ENCODE data around the gene P4HB. TPM values are rescaled to one million over a fixed set of nuclear protein-coding genes. Genes with fewer than 3 reads are reported as not detected.

P4HB gene
- total RNA-seq, 1 donor from 2014 or later = 678 TPM

DNA sequence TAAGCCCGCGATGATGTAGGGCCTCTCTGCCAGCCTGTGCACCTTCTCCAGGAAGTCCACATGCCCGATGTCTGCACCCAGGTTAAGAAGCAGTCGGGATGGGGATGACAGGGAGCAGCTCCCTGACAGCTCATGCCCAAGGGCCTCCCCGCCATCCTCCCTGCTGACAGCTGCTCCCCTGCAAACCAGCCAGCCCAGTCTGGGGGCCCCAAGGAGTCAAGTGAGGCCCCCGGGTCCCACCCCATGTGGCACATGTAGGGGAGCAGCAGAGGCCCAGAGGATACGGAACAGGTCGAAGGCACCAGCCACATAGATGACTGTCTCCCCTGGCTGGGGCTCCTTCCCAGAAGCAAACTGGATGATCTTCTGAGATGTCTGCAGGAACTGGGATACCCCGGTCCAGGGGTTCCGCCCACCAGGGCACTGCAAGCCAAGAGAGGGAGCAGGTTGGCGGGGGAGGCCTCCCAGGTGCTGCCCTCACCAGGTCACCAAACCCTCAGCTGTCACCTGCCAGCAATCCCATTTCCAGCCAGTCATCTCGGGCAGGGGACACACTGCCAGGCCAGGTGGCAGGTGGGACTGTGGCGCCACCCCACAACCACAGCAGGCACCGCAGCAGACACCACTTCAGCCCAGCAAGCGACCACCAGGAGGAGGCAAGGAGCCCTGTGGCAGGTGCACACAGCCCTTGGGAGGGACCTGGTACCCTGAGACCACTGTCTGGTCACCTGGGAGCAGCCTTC lies 46.3 kb upstream of the P4HB start:
- Mint-ChIP-seq H3K9me3 (ENCODE audit: unreplicated experiment) (no peaks in the 10 kb centered on the region), H3K4me3 (ENCODE audit: unreplicated experiment) (no peak overlapping the region), H3K4me1 (ENCODE audit: unreplicated experiment) (no peaks in the 10 kb centered on the region), H3K27me3 (ENCODE audit: unreplicated experiment) (peaks cover 7% of the 10 kb centered on the region), H3K36me3 (ENCODE audit: low read depth, unreplicated experiment) (no peaks in the 10 kb centered on the region), H3K27ac (ENCODE audit: unreplicated experiment) (no peak overlapping the region)
- DNase-seq (ENCODE audit: low spot score) = no peak
- TF ChIP-seq, protein P1, sequence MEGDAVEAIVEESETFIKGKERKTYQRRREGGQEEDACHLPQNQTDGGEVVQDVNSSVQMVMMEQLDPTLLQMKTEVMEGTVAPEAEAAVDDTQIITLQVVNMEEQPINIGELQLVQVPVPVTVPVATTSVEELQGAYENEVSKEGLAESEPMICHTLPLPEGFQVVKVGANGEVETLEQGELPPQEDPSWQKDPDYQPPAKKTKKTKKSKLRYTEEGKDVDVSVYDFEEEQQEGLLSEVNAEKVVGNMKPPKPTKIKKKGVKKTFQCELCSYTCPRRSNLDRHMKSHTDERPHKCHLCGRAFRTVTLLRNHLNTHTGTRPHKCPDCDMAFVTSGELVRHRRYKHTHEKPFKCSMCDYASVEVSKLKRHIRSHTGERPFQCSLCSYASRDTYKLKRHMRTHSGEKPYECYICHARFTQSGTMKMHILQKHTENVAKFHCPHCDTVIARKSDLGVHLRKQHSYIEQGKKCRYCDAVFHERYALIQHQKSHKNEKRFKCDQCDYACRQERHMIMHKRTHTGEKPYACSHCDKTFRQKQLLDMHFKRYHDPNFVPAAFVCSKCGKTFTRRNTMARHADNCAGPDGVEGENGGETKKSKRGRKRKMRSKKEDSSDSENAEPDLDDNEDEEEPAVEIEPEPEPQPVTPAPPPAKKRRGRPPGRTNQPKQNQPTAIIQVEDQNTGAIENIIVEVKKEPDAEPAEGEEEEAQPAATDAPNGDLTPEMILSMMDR (IDR thresholded peaks at IDR 0.05; ENCODE audit: unreplicated experiment) = no peak

DNA sequence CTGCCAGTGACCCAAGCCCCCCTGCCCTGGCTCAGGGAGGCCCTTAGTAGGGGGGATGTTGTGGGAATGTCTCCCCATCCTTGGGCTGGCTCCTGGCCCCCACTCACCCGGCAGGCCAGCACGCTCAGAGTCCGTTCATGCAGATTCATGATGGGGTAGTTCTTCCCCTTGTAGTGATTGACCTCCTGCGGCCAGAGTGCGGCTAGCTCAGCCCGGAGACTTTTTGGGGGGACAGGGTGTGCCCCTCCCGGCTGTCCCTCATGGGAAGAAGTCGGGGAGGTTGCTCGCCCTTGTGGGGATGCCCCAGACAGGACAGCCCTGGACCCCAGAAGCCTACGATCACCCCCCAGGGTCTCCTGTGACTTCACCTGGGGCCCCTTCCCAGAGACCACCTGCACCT lies 45.7 kb upstream of the P4HB start:
- Mint-ChIP-seq H3K9me3 (ENCODE audit: unreplicated experiment) (no peaks in the 10 kb centered on the region), H3K27ac (ENCODE audit: unreplicated experiment) (no peak overlapping the region), H3K27me3 (ENCODE audit: unreplicated experiment) (peaks cover 11% of the 10 kb centered on the region), H3K4me3 (ENCODE audit: unreplicated experiment) (no peak overlapping the region), H3K4me1 (ENCODE audit: unreplicated experiment) (no peaks in the 10 kb centered on the region), H3K36me3 (ENCODE audit: low read depth, unreplicated experiment) (peaks cover 3% of the 10 kb centered on the region)
- TF ChIP-seq, protein P1 (IDR thresholded peaks at IDR 0.05; ENCODE audit: unreplicated experiment) = no peak
- DNase-seq (ENCODE audit: low spot score) = no peak

DNA sequence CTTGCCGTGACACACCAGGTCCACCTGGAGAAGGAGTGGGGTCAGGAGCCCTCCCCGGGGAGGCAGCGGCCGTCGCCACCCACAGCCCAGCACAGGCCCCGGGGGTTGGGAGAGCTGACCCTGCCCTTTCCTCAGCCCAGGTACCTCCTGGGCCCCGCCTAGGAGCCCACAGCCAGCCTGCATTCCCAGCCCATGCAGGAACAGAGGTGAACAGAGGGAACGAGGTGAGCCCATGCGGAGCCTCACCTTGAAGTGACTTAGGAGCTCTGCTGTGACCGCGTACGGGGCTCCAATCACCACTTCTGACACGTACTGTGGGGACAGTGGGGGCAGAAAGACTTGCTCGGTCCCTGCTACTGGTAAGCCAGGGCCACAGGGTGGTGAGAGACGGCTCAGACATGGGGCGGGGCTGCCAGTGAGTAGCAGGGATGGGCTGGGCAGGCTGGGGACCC lies 45.1 kb upstream of the P4HB start:
- TF ChIP-seq, protein P1 (IDR thresholded peaks at IDR 0.05; ENCODE audit: unreplicated experiment) = no peak
- no peak for DNase-seq (ENCODE audit: low spot score)
- Mint-ChIP-seq H3K27me3 (ENCODE audit: unreplicated experiment) (peaks cover 12% of the 10 kb centered on the region), H3K4me1 (ENCODE audit: unreplicated experiment) (no peaks in the 10 kb centered on the region), H3K4me3 (ENCODE audit: unreplicated experiment) (no peak overlapping the region), H3K27ac (ENCODE audit: unreplicated experiment) (no peak overlapping the region), H3K9me3 (ENCODE audit: unreplicated experiment) (no peaks in the 10 kb centered on the region), H3K36me3 (ENCODE audit: low read depth, unreplicated experiment) (peaks cover 7% of the 10 kb centered on the region)

DNA sequence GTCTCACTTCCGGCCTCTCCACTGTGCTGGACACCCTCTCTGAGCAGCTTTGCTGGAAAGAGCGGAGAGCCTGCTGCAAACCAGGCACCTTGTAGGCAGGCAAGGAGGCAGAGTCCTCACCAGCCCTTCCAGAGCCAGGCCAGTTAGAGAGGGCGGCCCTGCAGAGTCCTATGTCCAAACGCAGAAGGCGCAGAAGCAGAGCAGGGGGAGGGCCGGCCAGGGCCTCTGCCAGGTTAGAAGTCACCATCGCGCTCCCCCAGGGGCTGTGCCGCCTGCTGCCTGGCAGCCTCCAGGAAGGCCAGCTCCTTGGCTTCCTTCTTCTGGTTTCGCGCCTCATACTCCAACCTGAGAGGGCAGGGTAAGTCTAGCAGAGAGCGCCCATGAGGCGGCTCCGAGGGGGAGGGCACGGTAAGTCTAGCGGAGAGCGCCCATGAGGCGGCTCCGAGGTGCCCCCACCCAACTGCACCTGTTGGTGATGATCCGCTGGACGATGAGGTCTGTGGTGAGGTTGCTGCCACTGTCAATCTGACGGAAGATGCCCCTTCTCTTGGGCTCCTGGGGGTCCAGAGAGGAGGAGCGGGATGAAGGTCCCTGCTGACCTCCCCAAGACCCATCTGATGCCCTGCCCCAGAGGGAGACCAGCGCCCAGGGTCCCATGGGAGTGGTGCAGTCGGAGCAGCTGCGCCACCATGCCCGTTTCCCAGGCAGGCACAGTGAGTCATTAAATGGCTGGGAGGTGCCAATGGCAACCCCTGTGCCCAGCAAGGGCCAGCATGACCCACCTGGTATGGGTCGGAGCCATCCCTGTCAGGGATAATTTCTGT lies 44.5 kb upstream of the P4HB start:
- Mint-ChIP-seq H3K4me3 (ENCODE audit: unreplicated experiment) (no peak overlapping the region), H3K36me3 (ENCODE audit: low read depth, unreplicated experiment) (peaks cover 11% of the 10 kb centered on the region), H3K4me1 (ENCODE audit: unreplicated experiment) (no peaks in the 10 kb centered on the region), H3K27me3 (ENCODE audit: unreplicated experiment) (peaks cover 14% of the 10 kb centered on the region), H3K9me3 (ENCODE audit: unreplicated experiment) (no peaks in the 10 kb centered on the region), H3K27ac (ENCODE audit: unreplicated experiment) (no peak overlapping the region)
- TF ChIP-seq, protein P1 (IDR thresholded peaks at IDR 0.05; ENCODE audit: unreplicated experiment) = no peak
- no peak for DNase-seq (ENCODE audit: low spot score)
